VCaP (cell line): ENCODE results near the gene P2RX6.

ENCODE experiments used
- H3K27ac ChIP-seq: fragments of 450-650 bp; 2 replicates; pipeline ENCODE4 v1.5.1; 2017
- TF ChIP-seq, protein P1 (sequence below): fragments of 450-650 bp; conservative IDR thresholded peaks from 2 replicates; pipeline ENCODE4 v1.5.1; 2017; ENCODE audit warnings: mild to moderate bottlenecking, moderate library complexity

The P2RX6 gene

DNA sequence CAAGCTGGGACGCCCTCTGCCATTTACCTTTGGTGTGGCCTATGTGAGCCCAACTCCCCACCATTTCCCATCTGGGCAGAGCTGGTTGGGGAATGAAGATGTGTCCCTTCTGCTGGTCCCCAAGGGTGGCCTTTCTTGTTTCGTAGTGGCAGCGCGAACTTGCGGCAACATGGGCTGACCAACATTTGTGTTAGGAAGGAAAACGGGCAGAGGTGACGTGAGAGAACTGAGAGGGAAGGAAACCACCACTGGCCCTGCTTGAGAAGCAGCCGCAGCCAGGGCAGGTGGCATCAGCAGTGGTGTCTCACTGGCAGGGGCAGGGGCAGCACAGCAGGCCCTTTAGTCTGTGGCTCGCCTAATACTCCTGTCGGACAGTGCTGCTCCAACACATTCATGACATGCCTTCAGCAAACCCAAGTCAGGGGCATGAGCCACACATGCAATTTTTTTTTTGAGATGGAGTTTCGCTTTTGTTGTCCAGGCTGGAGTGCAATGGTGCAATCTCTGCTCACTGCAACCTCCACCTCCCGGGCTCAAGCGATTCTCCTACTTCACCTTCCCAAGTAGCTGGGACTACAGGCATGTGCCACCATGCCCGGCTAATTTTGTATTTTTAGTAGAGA is 60.7 kb downstream of the P2RX6 start:
- no peak overlapping the region for H3K27ac ChIP-seq
- TF ChIP-seq, protein P1, sequence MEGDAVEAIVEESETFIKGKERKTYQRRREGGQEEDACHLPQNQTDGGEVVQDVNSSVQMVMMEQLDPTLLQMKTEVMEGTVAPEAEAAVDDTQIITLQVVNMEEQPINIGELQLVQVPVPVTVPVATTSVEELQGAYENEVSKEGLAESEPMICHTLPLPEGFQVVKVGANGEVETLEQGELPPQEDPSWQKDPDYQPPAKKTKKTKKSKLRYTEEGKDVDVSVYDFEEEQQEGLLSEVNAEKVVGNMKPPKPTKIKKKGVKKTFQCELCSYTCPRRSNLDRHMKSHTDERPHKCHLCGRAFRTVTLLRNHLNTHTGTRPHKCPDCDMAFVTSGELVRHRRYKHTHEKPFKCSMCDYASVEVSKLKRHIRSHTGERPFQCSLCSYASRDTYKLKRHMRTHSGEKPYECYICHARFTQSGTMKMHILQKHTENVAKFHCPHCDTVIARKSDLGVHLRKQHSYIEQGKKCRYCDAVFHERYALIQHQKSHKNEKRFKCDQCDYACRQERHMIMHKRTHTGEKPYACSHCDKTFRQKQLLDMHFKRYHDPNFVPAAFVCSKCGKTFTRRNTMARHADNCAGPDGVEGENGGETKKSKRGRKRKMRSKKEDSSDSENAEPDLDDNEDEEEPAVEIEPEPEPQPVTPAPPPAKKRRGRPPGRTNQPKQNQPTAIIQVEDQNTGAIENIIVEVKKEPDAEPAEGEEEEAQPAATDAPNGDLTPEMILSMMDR, result no peak

DNA sequence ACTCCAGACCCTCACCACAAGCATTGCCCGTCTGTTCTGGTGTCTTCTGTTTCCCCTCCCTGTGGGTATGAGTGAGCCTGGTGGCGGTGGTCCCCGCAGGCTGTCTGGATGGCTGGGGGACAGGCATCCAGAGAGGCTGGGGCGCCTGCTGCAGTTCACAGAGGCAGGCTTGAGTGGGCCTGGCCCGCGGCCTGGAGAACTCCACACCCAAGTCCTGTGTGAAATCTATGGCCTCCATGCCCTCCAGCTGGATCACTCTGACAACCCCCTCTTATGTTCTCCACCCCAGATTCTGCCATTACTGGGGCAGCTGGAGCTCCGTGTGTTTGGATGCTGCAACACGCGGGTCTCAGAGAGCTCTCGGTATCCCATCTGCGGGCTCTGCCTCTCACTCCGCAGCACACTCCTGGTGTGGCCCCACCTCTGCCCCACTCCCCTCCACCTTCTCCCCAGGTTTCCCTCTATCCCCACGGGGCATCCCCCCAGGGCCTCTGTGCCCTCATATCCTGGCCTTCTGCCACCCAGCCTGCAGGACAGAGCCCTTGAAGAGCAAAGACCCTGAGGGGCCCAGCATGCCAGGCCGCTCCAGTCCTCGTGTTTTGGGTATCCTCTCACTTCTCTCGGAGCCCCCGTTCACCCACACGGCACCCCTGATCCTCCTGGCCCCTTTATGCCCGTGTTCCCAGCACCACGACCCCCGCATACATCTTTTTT is 62.1 kb downstream of the P2RX6 start:
- TF ChIP-seq, protein P1, result no peak
- H3K27ac ChIP-seq, result no peak overlapping the region
